ENCODE results near the gene PIK3R2. TPM values are rescaled to one million over a fixed set of nuclear protein-coding genes. Genes with fewer than 3 reads are reported as not detected.
A peak's percentile ranks its signal among the peaks of the same experiment; 100 is the strongest.

The PIK3R2 gene
- total RNA-seq, 1 donor from 2014 or later, result 21.6 TPM

GRCh38 chr19:18167011-18167410 is 14.0 kb downstream of the PIK3R2 start:
- no peak for TF ChIP-seq CTCF (IDR thresholded peaks at IDR 0.05)
- H3K4me1 ChIP-seq, result peaks cover 6% of the 10 kb centered on the region
- DNase-seq, result no peak
- peaks cover 72% of the 10 kb centered on the region for H3K36me3 ChIP-seq
- no peaks in the 10 kb centered on the region for H3K27me3 ChIP-seq (ENCODE audit: low read depth)
- no peaks in the 10 kb centered on the region for H3K9me3 ChIP-seq
- no peak for ATAC-seq
- H3K27ac ChIP-seq, result no peak overlapping the region
- no peak overlapping the region for H3K4me3 ChIP-seq
- intact Hi-C loops (cut with DNase I), result no loop called here

GRCh38 chr19:18167975-18168645 is 15.1 kb downstream of the PIK3R2 start:
- peak; percentile 79 for TF ChIP-seq CTCF (IDR thresholded peaks at IDR 0.05)
- no peaks in the 10 kb centered on the region for H3K27me3 ChIP-seq (ENCODE audit: low read depth)
- peaks cover 61% of the 10 kb centered on the region for H3K36me3 ChIP-seq
- H3K4me3 ChIP-seq, result no peak overlapping the region
- H3K4me1 ChIP-seq, result peaks cover 11% of the 10 kb centered on the region
- intact Hi-C loops (cut with DNase I), result no loop called here
- no peak overlapping the region for H3K27ac ChIP-seq
- DNase-seq, result peak; percentile 66
- H3K9me3 ChIP-seq, result no peaks in the 10 kb centered on the region
- peak; percentile 64 to 72 for ATAC-seq

- Histone ChIP-seq H3K4me3 (no peak overlapping the region), H3K4me1 (peaks cover 18% of the 10 kb centered on the region), H3K9me3 (no peaks in the 10 kb centered on the region), H3K36me3 (peaks cover 53% of the 10 kb centered on the region), H3K27me3 (ENCODE audit: low read depth) (no peaks in the 10 kb centered on the region), H3K27ac (peak overlapping the region; percentile 81)
- no peak for DNase-seq
- no peak for TF ChIP-seq CTCF (IDR thresholded peaks at IDR 0.05)
- no peak for ATAC-seq
- intact Hi-C loops (cut with DNase I), result no loop called here
These were observed 15.9 kb downstream of the PIK3R2 start for GRCh38 chr19:18168673-18169381.

- ATAC-seq (peak; percentile 13 to 17), DNase-seq (peak; percentile 74)
- H3K27ac ChIP-seq, result peak overlapping the region; percentile 81
- H3K4me1 ChIP-seq, result peaks cover 18% of the 10 kb centered on the region
- intact Hi-C loops (cut with DNase I), result no loop called here
- H3K36me3 ChIP-seq, result peaks cover 41% of the 10 kb centered on the region
- no peak for TF ChIP-seq CTCF (IDR thresholded peaks at IDR 0.05)
- H3K4me3 ChIP-seq, result peak overlapping the region; percentile 21
- H3K9me3 ChIP-seq, result no peaks in the 10 kb centered on the region
- H3K27me3 ChIP-seq (ENCODE audit: low read depth), result no peaks in the 10 kb centered on the region
These were observed 17.8 kb downstream of the PIK3R2 start for GRCh38 chr19:18170714-18171255.

GRCh38 chr19:18171605-18172327 is 18.8 kb downstream of the PIK3R2 start:
- Histone ChIP-seq H3K9me3 (no peaks in the 10 kb centered on the region), H3K36me3 (peaks cover 38% of the 10 kb centered on the region), H3K27me3 (ENCODE audit: low read depth) (no peaks in the 10 kb centered on the region), H3K27ac (peak overlapping the region; percentile 81), H3K4me3 (no peak overlapping the region), H3K4me1 (peaks cover 18% of the 10 kb centered on the region)
- DNase-seq (peak; percentile 66), ATAC-seq (no peak)
- intact Hi-C loops (cut with DNase I), result no loop called here
- no peak for TF ChIP-seq CTCF (IDR thresholded peaks at IDR 0.05)
